ENCODE measurements around the gene ZNF365. TPM values are rescaled to one million over a fixed set of nuclear protein-coding genes. Genes with fewer than 3 reads are reported as not detected.
"Not testable (repeated sequence)": the region's sequence is repeated elsewhere in the genome, so short reads cannot be mapped to it uniquely, and the experiment has no call there.

Gene ZNF365
- total RNA-seq, 1 donor from 2014 or later: 1.2 TPM

DNA sequence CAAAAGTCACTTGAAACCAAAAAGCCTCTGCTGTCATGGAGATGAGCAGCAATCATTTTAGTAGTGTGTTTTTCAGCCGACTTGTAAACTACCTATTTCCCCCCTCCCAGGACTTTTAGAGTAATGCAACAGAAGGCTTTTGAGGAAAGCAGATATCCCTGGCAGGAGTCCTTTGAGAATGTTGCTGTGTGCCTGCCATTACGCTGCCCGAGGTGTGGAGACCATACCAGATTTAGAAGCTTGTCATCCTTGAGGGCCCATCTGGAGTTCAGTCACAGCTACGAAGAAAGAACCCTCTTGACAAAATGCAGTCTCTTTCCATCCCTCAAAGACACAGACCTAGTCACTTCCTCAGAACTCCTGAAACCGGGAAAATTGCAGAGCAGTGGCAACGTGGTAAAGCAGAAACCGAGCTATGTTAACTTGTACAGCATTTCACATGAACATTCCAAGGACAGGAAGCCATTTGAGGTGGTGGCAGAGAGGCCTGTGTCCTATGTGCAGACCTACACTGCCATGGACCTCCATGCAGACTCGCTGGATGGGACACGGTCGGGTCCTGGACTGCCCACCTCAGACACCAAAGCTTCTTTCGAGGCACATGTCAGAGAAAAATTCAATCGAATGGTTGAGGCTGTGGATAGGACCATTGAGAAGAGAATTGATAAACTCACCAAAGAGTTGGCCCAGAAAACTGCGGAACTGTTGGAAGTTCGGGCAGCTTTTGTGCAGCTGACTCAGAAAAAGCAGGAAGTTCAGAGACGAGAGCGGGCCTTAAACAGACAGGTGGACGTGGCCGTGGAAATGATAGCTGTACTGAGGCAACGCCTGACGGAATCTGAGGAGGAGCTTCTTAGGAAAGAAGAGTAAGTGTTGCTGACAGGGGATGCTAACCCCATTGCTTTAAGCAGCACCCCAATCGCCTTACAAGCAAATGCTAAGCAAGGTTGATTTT lies 2.2 kb downstream of the ZNF365 start:
- no peak for DNase-seq (ENCODE audit: low spot score)
- intact Hi-C loops (cut with DNase I): no loop called here

DNA sequence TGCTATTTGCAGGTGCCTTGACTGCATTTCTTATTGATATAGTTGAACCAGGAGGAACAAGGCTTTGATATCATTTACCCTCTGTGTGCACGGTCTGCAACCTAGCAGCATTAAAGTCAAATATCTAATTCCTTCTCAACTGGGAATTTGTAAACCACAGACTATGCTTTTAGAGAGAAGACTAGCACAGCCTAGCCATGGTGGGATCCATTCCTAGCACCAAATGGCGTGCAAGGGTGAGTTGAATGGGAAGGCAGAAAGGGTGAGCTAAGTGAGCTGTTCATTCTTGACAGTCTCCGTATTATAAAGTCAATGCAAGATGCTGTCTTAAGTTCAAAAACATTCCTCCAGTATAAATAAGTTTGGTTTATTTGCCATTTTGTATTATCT lies 2.9 kb downstream of the ZNF365 start:
- intact Hi-C loops (cut with DNase I): no loop called here
- no peak for DNase-seq (ENCODE audit: low spot score)

DNA sequence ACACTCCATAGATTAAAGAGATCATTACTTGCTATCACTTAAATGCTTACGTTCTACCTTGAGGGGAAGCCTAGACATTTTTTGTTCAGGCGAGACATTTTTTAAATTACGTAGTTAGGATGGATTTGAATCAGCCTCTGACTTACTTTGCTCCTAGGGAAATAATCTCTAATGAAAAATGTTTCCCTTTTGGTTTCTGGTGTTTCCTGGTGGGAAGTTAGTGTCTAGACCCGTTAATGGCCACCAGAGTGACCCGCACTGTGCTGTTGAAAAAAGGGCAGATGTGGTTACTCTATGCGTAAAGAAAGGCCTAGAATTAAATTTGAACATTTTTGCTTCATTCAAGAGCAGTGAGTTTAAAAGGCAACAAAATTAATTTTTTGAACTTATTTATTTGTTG lies 3.8 kb downstream of the ZNF365 start:
- DNase-seq (ENCODE audit: low spot score): no peak
- intact Hi-C loops (cut with DNase I): no loop called here

DNA sequence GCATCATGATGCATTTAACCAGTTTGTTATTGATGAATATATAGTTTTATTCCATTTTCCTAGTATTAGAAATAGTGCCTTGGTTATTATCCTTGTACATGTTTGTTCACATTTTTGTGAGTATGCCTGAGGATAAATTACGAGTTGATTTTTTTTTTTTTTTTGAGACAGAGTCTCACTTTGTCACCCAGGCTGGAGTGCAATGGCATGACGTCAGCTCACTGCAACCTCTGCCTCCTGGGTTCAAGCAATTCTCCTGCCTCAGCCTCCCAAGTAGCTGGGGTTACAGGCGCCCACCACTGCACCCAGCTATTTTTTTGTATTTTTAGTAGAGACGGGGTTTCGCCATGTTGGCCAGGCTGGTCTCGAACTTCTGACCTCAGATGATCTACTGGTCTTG lies 4.7 kb downstream of the ZNF365 start:
- intact Hi-C loops (cut with DNase I); DNase-seq (ENCODE audit: low spot score): not testable (repeated sequence)

DNA sequence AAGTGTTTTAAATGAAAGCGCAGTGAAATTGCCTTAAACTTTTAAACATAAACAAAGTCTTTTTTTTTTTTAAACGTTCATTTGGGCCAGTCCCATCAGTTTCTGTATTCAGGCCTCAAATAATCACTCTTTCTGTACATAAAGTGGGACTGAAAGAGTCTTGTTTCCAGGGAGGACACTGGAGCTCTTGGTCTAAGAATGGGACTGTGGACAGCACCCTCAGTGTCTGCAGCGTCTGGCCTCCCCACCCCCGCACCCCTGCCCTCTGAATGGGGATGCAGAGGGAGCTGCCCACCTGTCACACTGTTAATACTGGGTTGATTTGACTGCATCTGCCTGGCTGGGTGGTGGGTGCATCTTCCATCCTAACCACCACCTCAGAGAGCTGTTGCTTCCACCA lies 5.2 kb downstream of the ZNF365 start:
- DNase-seq (ENCODE audit: low spot score): no peak
- intact Hi-C loops (cut with DNase I): no loop called here

DNA sequence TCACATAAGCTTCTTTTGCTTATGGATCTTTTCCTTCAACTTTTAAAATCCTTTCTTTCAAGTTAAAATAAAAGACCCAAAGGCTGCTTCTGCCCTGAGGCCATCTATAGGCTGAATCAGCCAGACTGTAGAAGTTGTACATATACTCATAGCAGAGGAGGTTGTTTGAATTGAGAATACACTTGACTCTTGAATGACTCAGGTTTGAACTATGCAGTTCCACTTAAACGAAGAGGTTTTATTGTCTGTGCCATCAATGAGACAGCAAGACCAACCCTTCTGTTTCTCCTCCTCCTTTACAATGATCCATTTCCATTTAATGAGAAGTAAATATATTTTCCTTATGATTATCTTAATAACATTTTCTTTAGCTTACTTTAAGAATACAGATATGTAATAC lies 5.8 kb downstream of the ZNF365 start:
- intact Hi-C loops (cut with DNase I): loop anchor here (10.0 kb wide), 2 partner anchors 185 to 335 kb away; no protein-coding TSS in a partner anchor
- no peak for DNase-seq (ENCODE audit: low spot score)

DNA sequence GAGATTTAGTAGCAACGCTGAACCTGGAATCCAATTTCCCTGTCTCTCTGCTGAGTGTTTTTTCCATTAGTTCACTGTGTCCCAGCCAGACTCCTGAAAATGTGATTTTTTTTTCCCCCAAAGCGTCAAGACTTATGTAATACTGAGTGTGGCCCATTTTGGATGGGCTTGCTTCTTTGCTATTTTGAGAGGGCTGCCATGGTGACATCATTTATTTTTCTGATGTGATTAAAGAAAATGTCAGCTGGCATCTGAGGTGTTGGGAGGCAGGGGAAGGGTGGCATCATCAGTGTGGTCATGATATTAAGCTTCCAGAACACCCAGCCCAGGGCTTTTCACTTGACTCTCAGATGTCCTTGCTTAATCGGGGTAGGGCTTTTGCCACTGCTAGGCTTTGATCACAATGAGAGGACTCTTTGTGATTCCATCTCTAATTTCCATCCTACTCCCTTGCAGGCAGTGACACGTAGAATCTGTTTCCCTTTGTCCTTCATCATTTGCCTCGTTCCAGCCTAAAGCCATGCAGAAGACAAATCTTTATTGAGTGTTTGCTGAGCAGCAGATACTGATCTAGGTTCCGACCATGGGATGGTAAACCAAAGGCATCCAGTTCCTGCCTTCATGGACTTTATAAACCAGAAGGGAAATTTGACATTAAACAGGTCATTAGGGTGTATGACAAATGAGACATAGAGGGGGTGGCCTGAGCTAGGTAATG lies 7.4 kb downstream of the ZNF365 start:
- intact Hi-C loops (cut with DNase I): loop anchor here (10.0 kb wide), 2 partner anchors 183 to 337 kb away; no protein-coding TSS in a partner anchor
- no peak for DNase-seq (ENCODE audit: low spot score)

DNA sequence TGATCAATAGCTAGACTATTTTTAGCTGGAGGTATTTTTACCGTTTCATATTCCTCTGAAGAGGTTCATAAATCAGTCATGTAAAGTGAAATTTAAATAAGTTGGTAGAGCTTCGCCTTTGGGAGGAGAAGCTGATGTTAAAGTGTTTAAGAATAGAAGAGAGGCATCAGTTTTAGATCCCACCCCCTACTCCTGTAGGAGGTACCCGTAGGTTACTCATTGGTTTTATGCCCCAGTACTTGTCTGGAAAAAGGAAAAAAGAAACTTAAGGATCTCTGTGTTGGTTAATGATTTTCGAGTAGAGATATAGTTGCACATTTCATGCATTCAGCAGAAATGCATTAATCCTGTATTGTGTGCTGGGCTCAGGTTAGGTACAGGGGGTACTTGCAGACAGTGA lies 8.7 kb downstream of the ZNF365 start:
- intact Hi-C loops (cut with DNase I): loop anchor here (10.0 kb wide), 2 partner anchors 182 to 338 kb away; no protein-coding TSS in a partner anchor
- DNase-seq (ENCODE audit: low spot score): no peak

DNA sequence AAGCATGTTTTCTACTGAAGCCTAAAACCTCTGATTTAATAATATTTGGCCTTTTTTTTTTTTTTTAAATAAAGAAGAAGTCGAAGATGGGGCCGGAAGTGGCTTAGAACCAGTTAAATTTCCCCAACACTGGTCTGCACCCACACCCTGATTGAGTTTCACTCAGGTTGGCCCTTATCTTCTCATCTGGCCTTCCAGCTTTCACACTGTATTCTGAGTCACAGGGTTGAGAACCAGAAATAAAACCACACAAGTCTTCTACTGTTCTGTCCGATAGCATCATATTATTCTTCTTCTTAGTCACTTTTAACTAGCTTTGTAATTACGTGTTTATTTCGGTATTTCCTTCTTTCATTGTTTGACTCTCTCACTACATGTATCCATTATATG lies 9.9 kb downstream of the ZNF365 start:
- DNase-seq (ENCODE audit: low spot score): no peak
- intact Hi-C loops (cut with DNase I): loop anchor here (10.0 kb wide), 2 partner anchors 181 to 339 kb away; no protein-coding TSS in a partner anchor

DNA sequence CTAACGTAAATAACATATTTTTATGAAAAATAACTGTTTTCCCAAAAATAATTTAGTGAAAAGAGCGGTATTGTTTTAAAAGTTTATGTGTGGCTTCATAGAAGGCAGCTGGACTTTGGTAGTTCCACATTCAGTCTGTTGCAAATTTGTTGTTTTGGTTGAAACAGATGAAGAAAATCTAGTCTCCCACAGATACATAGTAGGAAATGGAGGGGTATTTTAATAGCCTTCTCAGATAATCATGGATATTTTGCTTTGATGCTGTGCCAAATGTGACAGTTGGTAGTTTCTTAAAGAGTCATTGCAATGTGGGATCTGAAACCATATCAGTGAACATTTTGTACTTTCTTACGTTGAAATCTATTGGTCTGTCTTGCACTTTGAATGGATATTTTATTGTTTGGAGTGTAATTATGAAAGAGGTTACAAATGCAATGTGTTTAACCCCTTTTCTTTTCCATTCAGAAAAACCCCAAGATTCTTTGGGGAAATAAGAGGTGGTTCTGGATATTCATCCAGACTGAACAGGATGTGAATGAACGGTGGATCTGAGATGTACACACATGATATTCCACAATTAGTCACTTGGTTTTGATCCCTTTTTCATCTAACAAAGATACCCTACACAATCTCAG lies 10.4 kb downstream of the ZNF365 start:
- intact Hi-C loops (cut with DNase I): loop anchor here (10.0 kb wide), 2 partner anchors 180 to 340 kb away; no protein-coding TSS in a partner anchor
- DNase-seq (ENCODE audit: low spot score): no peak

DNA sequence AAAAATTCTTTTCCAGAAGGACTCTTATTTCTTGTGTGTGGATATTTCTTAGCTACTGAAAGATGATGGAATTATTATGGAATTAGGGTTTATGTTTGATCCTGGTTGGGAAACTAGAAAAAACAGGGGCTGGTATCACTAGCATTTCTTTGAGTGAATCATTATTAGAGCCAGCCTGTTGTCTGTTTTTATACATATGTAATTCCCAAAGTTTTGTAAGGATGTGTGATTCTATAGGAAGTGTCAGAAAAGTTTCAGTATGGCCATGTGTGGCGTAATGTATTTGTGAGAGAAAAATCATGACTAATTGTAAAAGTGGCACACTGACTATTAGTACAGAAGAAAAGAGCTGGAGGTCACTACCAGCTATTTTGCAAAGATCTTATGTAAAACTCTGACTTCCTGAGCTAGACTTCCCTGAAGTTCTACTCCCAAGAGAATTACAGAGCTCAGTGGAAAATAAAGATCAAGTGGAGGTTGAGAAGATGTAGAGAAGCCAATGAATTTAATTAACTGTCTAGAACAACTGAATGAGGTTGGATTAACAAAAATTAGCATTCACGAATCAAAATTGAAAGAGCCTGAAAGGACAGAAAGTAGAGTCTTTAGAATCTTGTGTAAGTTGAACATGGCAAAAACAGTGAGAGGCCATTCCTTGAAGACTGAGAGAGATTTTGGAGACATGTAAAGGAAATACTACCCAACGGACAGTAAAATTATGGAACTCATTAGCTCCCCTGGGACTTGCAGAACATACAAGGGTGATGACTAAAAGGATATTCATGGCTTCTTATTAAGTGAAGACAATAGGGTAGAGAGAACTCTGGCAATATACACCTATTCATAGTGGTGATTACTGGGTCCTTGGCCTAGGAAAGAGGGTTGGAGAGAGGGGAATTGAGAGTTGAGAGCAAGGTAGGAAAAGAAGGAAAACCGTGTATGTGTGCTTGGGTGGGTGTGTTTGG lies 12.5 kb downstream of the ZNF365 start:
- intact Hi-C loops (cut with DNase I): loop anchor here (10.0 kb wide), 2 partner anchors 178 to 342 kb away; no protein-coding TSS in a partner anchor
- no peak for DNase-seq (ENCODE audit: low spot score)

DNA sequence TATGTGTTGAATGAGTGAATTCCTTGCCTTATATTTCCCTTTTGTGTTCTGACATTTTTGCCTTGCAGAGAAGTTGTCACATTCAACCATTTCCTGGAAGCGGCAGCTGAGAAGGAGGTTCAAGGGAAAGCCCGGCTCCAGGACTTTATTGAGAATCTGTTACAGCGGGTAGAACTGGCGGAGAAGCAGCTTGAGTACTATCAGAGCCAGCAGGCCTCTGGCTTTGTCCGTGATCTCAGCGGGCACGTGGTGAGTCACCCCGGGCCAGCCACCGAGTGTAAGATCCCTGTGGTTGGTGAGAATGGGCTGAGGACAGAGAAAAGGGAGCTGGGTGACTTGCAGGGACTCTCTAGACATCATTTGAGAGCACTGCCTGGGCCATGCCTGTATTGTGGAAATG lies 14.2 kb downstream of the ZNF365 start:
- intact Hi-C loops (cut with DNase I): loop anchor here (10.0 kb wide), 2 partner anchors 176 to 344 kb away; no protein-coding TSS in a partner anchor
- no peak for DNase-seq (ENCODE audit: low spot score)

DNA sequence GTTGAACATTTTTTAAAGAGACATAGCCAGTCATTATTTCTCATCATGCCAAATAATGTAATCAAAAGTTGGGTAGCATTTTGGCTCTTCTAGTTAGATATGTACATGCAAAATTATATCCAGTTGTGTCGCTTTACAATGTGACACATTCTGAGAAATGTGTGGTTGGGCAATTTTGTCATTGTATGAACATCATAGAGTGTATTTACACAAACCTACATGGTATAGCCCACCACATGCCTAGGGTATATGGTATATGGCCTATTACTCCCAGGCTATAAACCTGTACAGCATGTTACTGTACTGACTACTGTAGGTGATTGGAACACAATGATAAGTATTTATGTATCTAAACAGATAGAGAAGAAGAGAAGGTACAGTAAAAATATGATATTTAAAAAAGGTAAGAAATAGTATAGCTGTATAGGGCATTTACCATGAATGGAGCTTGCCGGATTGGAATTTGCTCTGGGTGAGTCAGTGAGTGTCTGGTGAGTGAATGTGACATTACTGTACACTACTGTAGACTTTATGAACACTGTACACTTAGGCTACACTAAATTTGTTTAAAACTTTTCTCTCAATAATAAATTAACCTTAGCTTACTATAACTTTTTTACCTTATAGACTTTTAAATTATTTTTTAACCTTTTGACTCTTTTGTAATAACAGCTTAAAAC lies 16.5 kb downstream of the ZNF365 start:
- intact Hi-C loops (cut with DNase I): no loop called here
- DNase-seq (ENCODE audit: low spot score): no peak

DNA sequence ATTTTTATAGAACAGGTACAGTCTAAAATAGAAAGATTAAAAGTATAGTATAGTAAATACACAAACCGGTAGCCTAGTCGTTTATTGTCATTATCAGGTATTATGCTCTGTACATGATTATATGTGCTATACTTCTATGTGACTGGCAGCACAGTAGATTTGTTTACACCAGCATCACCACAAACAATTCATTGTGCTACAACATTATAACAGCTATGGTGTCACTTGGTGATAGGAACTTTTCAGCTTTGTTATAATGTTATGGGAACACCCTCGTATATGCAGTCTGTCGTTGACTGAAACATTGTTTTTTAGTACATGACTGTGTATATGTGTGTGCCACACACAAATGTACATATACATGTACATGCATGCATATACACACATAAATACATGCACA lies 19.1 kb downstream of the ZNF365 start:
- intact Hi-C loops (cut with DNase I): no loop called here
- DNase-seq (ENCODE audit: low spot score): no peak

DNA sequence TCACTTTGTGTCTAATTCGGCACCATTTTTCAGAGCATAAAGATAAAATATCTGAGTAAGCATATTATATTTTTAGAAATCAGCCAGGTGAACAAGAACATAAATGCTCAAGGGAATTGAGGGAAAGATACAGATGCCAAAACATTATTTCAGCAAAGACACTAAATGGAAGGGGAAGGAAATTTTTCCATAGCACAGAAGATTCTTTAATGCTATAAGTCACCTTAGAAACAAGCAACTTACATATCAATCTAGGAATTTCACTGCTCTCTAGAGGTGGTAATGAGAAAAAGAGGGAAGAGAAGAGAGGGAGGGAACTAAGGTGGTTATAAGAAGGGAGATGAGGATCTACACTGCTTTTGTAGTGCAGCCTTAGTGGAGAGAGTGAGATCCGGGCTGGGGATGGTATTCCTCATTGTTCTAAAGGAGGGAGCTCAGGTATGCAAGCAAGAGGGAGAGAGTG lies 20.4 kb downstream of the ZNF365 start:
- intact Hi-C loops (cut with DNase I): no loop called here

DNA sequence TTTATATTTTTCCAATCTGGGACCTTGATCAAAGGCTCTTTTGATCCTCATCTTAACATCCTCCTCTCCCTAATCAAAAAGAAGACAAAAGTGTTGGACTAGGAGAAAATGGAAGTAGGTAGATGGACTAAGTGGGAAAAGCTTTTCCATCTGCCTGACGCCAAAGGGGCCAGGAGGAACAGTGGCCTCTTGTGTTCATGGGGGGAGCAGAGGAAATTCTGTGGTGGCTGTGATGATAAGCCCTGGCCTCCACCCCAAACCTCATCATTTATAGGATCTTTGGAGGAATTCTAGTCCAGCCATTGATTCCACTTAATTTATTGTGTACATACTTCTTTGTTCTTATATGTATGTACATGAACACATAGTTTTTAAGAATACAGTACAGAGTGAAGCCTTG lies 21.7 kb downstream of the ZNF365 start:
- intact Hi-C loops (cut with DNase I): no loop called here
- no peak for DNase-seq (ENCODE audit: low spot score)

More for the DNA sequence above, 20.4 kb downstream of the ZNF365 start:
- no peak for DNase-seq (ENCODE audit: low spot score)

DNA sequence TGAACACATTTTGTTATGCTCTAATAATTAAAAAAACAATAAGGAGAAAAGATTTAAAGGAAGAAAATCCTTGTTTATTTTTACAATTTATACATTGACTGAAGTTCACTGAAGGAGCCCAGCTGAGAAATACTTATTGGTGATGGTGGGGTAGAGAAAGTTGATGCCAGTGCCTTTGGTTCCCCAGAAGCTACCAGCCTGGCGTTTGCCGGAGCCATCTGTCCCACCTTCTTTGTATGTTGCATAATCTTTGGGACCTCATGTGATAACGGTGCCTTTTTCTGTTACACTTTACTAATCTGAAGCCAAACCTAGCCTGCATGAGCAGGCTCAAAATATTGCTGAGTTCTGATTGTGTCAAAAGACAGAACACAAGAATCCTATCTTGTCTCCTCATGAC lies 22.7 kb downstream of the ZNF365 start:
- intact Hi-C loops (cut with DNase I): no loop called here
- DNase-seq (ENCODE audit: low spot score): no peak

DNA sequence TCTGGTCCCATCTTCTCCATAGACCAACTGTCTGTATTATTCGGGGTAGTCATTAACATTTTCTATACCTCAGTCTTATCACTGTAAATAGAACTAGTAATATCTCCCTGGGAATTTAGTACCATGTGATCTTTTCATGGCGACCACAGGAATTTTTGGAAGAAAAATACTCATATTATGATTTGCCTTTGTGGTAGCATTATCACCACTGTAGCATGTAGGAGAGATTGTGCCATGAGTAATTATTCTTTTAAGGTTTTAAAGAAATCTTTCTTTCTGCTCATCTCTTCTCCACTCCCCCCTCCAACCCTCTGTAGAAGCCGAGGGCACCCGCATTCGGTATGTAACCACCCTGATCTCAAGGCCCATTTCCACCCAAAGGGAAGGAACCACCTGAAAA lies 25.0 kb downstream of the ZNF365 start:
- DNase-seq (ENCODE audit: low spot score): no peak
- intact Hi-C loops (cut with DNase I): no loop called here
